Esophagus squamous epithelium (tissue), 4 donors: ENCODE data around the gene SIX5.

Source experiments
- CTCF ChIP-seq, 6 experiments: fragments of 450-650 bp in 4 of 6; fragments of 200-600 bp in 2 of 6; sonication (generic) in 2 of 6; IDR thresholded peaks; one replicate each; pipeline ENCODE4 v1.5.1; 2016 to 2019; ENCODE audit warnings: antibody characterized with exemption in 6 of 6, mild to moderate bottlenecking in 4 of 6, moderate library complexity in 4 of 6
- POLR2A ChIP-seq, 4 donors: fragments of 450-650 bp; IDR thresholded peaks; one replicate each; pipeline ENCODE4 v1.6.1; 2017; ENCODE audit warnings: antibody characterized with exemption in 4 of 4, mild to moderate bottlenecking in 4 of 4, moderate library complexity in 3 of 4

GRCh38 chr19:45781214-45782161 is 12.4 kb upstream of the SIX5 start:
- TF ChIP-seq CTCF (IDR thresholded peaks at IDR 0.05) (peak in 1 of 6 experiments; percentile 5), POLR2A (IDR thresholded peaks at IDR 0.05) (no peak)
